Measurements from ENCODE around the gene AAK1. TPM values are rescaled to one million over a fixed set of nuclear protein-coding genes. Genes with fewer than 3 reads are reported as not detected.

Gene AAK1
- total RNA-seq, 1 experiment from 2014 or later = 75.8 TPM

GRCh38 chr2:69619725-69620124, 23.8 kb downstream of the AAK1 start:
- Mint-ChIP-seq H3K4me3 (ENCODE audit: unreplicated experiment) (no peak overlapping the region), H3K27me3 (ENCODE audit: insufficient read depth, unreplicated experiment) (no peaks in the 10 kb centered on the region), H3K4me1 (ENCODE audit: insufficient read depth, unreplicated experiment) (peaks cover 6% of the 10 kb centered on the region), H3K27ac (ENCODE audit: low read depth, unreplicated experiment) (no peak overlapping the region), H3K9me3 (ENCODE audit: unreplicated experiment) (no peaks in the 10 kb centered on the region), H3K36me3 (ENCODE audit: insufficient read depth, unreplicated experiment) (peaks cover 6% of the 10 kb centered on the region)
- no peak for DNase-seq (ENCODE audit: unreplicated experiment)
- TF ChIP-seq CTCF (IDR thresholded peaks at IDR 0.05; ENCODE audit: unreplicated experiment) = no peak
- ChIA-PET CTCF (interaction anchor here (0.6 kb wide), 1 partner anchor 54 kb away, joined by 3 read pairs; no protein-coding TSS in a partner anchor), POLR2A (no interaction called here)
- no TSS peak for BruUV-seq (replicated peaks)
- intact Hi-C loops (cut with micrococcal nuclease) = no loop called here

GRCh38 chr2:69618362-69618761, 25.2 kb downstream of the AAK1 start:
- no peak for TF ChIP-seq CTCF (IDR thresholded peaks at IDR 0.05; ENCODE audit: unreplicated experiment)
- Mint-ChIP-seq H3K36me3 (ENCODE audit: insufficient read depth, unreplicated experiment) (peaks cover 6% of the 10 kb centered on the region), H3K4me3 (ENCODE audit: unreplicated experiment) (no peak overlapping the region), H3K27ac (ENCODE audit: low read depth, unreplicated experiment) (no peak overlapping the region), H3K27me3 (ENCODE audit: insufficient read depth, unreplicated experiment) (no peaks in the 10 kb centered on the region), H3K9me3 (ENCODE audit: unreplicated experiment) (no peaks in the 10 kb centered on the region), H3K4me1 (ENCODE audit: insufficient read depth, unreplicated experiment) (peaks cover 6% of the 10 kb centered on the region)
- POLR2A ChIA-PET = interaction anchor here (0.7 kb wide), 1 partner anchor 36 kb away, joined by 3 read pairs; no protein-coding TSS in a partner anchor
- CTCF ChIA-PET = no interaction called here
- DNase-seq (ENCODE audit: unreplicated experiment) = no peak
- no TSS peak for BruUV-seq (replicated peaks)
- intact Hi-C loops (cut with micrococcal nuclease) = no loop called here

GRCh38 chr2:69617744-69618143, 25.8 kb downstream of the AAK1 start:
- Mint-ChIP-seq H3K36me3 (ENCODE audit: insufficient read depth, unreplicated experiment) (peaks cover under 1% of the 10 kb centered on the region), H3K9me3 (ENCODE audit: unreplicated experiment) (no peaks in the 10 kb centered on the region), H3K4me1 (ENCODE audit: insufficient read depth, unreplicated experiment) (peaks cover 6% of the 10 kb centered on the region), H3K27ac (ENCODE audit: low read depth, unreplicated experiment) (no peak overlapping the region), H3K27me3 (ENCODE audit: insufficient read depth, unreplicated experiment) (no peaks in the 10 kb centered on the region), H3K4me3 (ENCODE audit: unreplicated experiment) (no peak overlapping the region)
- ChIA-PET CTCF (interaction anchor here (1.1 kb wide), 1 partner anchor 16 kb away, joined by 3 read pairs; no protein-coding TSS in a partner anchor), POLR2A (interaction anchor here (0.7 to 1.1 kb wide), 3 partner anchors 16 to 36 kb away, joined by 3 to 4 read pairs (median 3); no protein-coding TSS in a partner anchor)
- BruUV-seq (replicated peaks) = no TSS peak
- DNase-seq (ENCODE audit: unreplicated experiment) = no peak
- intact Hi-C loops (cut with micrococcal nuclease) = no loop called here
- TF ChIP-seq CTCF (IDR thresholded peaks at IDR 0.05; ENCODE audit: unreplicated experiment) = no peak

DNA sequence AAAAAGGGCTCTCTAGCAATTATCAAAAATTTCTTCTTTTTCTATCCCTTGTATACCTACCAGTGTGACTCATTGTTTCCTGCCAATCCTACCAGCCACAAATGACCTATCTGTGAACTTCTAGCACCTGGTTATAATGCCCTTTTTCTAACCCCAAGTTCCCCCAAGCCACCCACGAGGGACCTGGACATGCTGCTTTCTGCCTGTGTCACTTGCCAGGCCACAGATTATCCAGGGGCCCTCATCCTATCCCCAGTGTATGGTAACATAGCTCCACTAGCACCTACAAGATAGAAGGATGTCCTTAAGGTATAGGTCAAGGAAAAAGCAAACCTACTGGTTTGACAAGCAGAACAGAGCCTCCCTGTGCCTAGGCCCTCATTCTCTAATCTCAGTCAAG, 26.8 kb downstream of the AAK1 start:
- H3K27me3 Mint-ChIP-seq (ENCODE audit: insufficient read depth, unreplicated experiment) = no peaks in the 10 kb centered on the region
- ChIA-PET CTCF (no interaction called here), POLR2A (interaction anchor here (0.6 to 0.8 kb wide), 2 partner anchors 15 to 58 kb away, joined by 3 read pairs; no protein-coding TSS in a partner anchor)
- H3K27ac Mint-ChIP-seq (ENCODE audit: low read depth, unreplicated experiment) = no peak overlapping the region
- intact Hi-C loops (cut with micrococcal nuclease) = no loop called here
- H3K36me3 Mint-ChIP-seq (ENCODE audit: insufficient read depth, unreplicated experiment) = no peaks in the 10 kb centered on the region
- DNase-seq (ENCODE audit: unreplicated experiment) = peak; percentile 39
- BruUV-seq (replicated peaks) = no TSS peak
- no peaks in the 10 kb centered on the region for H3K9me3 Mint-ChIP-seq (ENCODE audit: unreplicated experiment)
- peaks cover 6% of the 10 kb centered on the region for H3K4me1 Mint-ChIP-seq (ENCODE audit: insufficient read depth, unreplicated experiment)
- no peak for TF ChIP-seq CTCF (IDR thresholded peaks at IDR 0.05; ENCODE audit: unreplicated experiment)
- H3K4me3 Mint-ChIP-seq (ENCODE audit: unreplicated experiment) = no peak overlapping the region

Measured in MCF 10A (cell line).